Right lobe of liver (tissue), 6 donors: Measurements from ENCODE around the gene CENPB. TPM values are rescaled to one million over a fixed set of nuclear protein-coding genes. Genes with fewer than 3 reads are reported as not detected.

ENCODE experiments used
- ATAC-seq, 4 donors: fragments of 200-7000 bp; cut with Tn5 transposase; one replicate each; pipeline ENCODE4 v1.9.1; 2020; ENCODE audit warnings: mild to moderate bottlenecking in 4 of 4, moderate library complexity in 4 of 4
- DNase-seq, 3 donors: peaks; one replicate each; pipeline ENCODE4 v3.0.0-alpha.2; 2020
- H3K27ac ChIP-seq, 3 donors: fragments of 200-600 bp; one replicate each; pipeline ENCODE4 v1.8.0; 2022
- H3K27me3 ChIP-seq, 2 donors: fragments of 200-600 bp; one replicate each; pipeline ENCODE4 v1.8.0; 2022
- H3K36me3 ChIP-seq, 4 donors: fragments of 200-600 bp; sonication (generic) in 1 of 4; one replicate each; pipeline versions ENCODE4 v1.5.1 to v1.8.0; 2017 to 2022; ENCODE audit warnings: control low read depth in 1 of 4
- H3K4me1 ChIP-seq, 4 donors: fragments of 200-600 bp; sonication (generic) in 1 of 4; one replicate each; pipeline versions ENCODE4 v1.5.1 to v1.8.0; 2017 to 2022; ENCODE audit warnings: control low read depth in 1 of 4
- H3K4me3 ChIP-seq, 3 donors: fragments of 200-600 bp; one replicate each; pipeline ENCODE4 v1.8.0; 2022
- H3K9me3 ChIP-seq, 4 donors: fragments of 200-600 bp; sonication (generic) in 1 of 4; one replicate each; pipeline versions ENCODE4 v1.5.1 to v1.8.0; 2017 to 2022; ENCODE audit warnings: control low read depth in 1 of 4
- POLR2A ChIP-seq: fragments of 450-650 bp; IDR thresholded peaks from one replicate; pipeline ENCODE4 v1.6.1; 2017; ENCODE audit warnings: antibody characterized with exemption, mild to moderate bottlenecking
- WGBS: methylation state at CpG from one replicate; pipeline ENCODE4 v1.1.6; 2018; ENCODE audit warnings: low coverage, low lambda C conversion rate; ENCODE audit not compliant: insufficient coverage; ENCODE audit errors: missing lambda C conversion rate; 5-methylcytosine and 5-hydroxymethylcytosine counted together
- intact Hi-C, 2 donors: fragments of 100-400 bp; cut with DNase I; formaldehyde crosslinking; loops; one replicate each; pipeline versions ENCODE4 v1.11.2 to v1.14.1; 2022
- total RNA-seq, 6 experiments: library from RNA; depleted of rRNA in 2 of 6; stranded (reverse); fragments of >200 nt in 2 of 6; fragmentation: NEBNext Ultra II Directional in 3 of 6; extraction: Animal tissue kit (Norgen Biotek cat#: 25700) in 3 of 6; gene quantifications; one replicate each; pipeline versions ENCODE4 v1.1.0 to v1.2.4, GENCODE V29; 2016 to 2023
- TF ChIP-seq, protein P1 (sequence below), 4 donors: fragments of 200-600 bp in 3 of 4; fragments of 450-650 bp in 1 of 4; IDR thresholded peaks; one replicate each; pipeline versions ENCODE4 v1.5.1 to v1.8.0; 2016 to 2022; ENCODE audit warnings: antibody characterized with exemption in 4 of 4, mild to moderate bottlenecking in 2 of 4
- donor health status: DM: no; HTN: yes; CAD: no.
- donor health status: DM: no; HTN: no; CAD: no.
- donor health status: DM: no; HTN: no; CAD: no.
- donor health status: DM: no; HTN: yes; CAD: no.
- donor health status: DM: no; HTN: yes; CAD: no.

The CENPB gene
- total RNA-seq, 6 experiments from 2014 or later = 27.8 to 43.1 (median 31.6) TPM

DNA sequence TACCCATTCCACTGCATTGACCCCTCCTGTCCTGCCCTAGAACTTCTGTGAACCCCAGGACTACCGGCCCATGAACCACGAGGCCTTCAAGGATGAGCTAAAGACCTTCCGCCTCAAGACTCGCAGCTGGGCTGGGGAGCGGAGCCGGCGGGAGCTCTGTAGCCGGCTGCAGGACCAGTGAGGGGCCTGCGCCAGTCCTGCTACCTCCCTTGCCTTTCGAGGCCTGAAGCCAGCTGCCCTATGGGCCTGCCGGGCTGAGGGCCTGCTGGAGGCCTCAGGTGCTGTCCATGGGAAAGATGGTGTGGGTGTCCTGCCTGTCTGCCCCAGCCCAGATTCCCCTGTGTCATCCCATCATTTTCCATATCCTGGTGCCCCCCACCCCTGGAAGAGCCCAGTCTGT lies 18.2 kb upstream of the CENPB start:
- H3K4me1 ChIP-seq = peaks cover 0 to 48% (median 20%) of the 10 kb centered on the region in 4 donors
- no peak for ATAC-seq
- no peak overlapping the region for H3K4me3 ChIP-seq
- no peaks in the 10 kb centered on the region for H3K9me3 ChIP-seq
- WGBS = 96% methylated on average over 9 of the region's 11 CpGs
- intact Hi-C loops = no loop called here
- peaks cover 0 to 2% (median 0%) of the 10 kb centered on the region in 4 donors for H3K36me3 ChIP-seq
- TF ChIP-seq, protein P1, sequence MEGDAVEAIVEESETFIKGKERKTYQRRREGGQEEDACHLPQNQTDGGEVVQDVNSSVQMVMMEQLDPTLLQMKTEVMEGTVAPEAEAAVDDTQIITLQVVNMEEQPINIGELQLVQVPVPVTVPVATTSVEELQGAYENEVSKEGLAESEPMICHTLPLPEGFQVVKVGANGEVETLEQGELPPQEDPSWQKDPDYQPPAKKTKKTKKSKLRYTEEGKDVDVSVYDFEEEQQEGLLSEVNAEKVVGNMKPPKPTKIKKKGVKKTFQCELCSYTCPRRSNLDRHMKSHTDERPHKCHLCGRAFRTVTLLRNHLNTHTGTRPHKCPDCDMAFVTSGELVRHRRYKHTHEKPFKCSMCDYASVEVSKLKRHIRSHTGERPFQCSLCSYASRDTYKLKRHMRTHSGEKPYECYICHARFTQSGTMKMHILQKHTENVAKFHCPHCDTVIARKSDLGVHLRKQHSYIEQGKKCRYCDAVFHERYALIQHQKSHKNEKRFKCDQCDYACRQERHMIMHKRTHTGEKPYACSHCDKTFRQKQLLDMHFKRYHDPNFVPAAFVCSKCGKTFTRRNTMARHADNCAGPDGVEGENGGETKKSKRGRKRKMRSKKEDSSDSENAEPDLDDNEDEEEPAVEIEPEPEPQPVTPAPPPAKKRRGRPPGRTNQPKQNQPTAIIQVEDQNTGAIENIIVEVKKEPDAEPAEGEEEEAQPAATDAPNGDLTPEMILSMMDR (IDR thresholded peaks at IDR 0.05) = no peak
- TF ChIP-seq POLR2A = no peak
- no peak for DNase-seq
- no peaks in the 10 kb centered on the region for H3K27me3 ChIP-seq
- H3K27ac ChIP-seq = no peak overlapping the region

DNA sequence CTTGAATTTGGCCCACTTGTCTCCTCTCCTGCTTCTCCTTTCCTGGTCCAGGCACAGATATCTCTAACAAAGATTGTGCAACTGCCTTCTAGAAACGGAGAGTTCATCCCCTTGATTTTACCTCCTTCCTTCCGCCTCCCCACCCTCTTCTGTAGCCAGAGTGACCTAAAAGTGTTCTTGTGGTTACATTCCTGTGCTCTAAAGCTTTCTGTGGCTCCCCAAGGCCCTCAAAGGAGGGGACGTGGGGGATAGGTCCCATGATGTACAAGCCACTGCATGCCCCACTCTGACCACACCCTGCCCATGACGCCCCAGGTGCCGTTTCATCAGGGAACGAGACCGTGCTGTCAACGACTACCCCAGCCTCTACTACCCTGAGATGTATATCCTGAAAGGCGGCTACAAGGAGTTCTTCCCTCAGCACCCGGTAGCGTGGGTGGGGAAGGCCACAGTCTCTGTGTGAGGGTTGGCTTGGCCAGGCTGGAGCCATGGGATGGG lies 17.8 kb upstream of the CENPB start:
- ATAC-seq = no peak
- H3K36me3 ChIP-seq = peaks cover 0 to 2% (median 0%) of the 10 kb centered on the region in 4 donors
- no peak for TF ChIP-seq POLR2A
- TF ChIP-seq, protein P1 (IDR thresholded peaks at IDR 0.05) = no peak
- intact Hi-C loops = no loop called here
- H3K4me3 ChIP-seq = no peak overlapping the region
- H3K4me1 ChIP-seq = peaks cover 0 to 45% (median 20%) of the 10 kb centered on the region in 4 donors
- DNase-seq = no peak
- H3K27ac ChIP-seq = no peak overlapping the region
- H3K9me3 ChIP-seq = no peaks in the 10 kb centered on the region
- WGBS = 87% methylated on average over 7 of the region's 11 CpGs
- no peaks in the 10 kb centered on the region for H3K27me3 ChIP-seq

DNA sequence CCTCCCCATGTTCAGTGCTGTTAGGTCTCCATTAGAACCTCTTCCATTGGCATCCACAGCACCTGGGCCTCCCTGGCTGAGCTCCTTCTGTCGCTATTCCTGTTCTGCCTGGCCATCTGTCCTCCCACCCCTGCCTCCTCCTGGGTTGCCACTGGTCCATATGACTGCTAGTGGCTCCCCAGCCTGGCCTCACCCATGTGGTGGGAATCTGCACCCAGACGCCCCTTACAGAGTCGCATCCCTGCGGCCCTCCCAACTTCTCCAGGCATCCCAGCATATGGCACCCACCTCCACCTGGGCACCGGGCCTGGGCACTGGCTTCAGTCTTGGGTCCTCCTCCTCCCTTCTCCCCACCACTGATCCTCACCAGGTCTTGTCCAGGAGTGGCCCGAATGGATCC lies 17.3 kb upstream of the CENPB start:
- TF ChIP-seq POLR2A = no peak
- TF ChIP-seq, protein P1 (IDR thresholded peaks at IDR 0.05) = no peak
- intact Hi-C loops = no loop called here
- DNase-seq = no peak
- Histone ChIP-seq H3K27ac (peak overlapping the region in 1 of 3 donors; percentile 71), H3K36me3 (peaks cover 0 to 2% (median 0%) of the 10 kb centered on the region in 4 donors), H3K27me3 (no peaks in the 10 kb centered on the region), H3K4me1 (peaks cover 0 to 48% (median 21%) of the 10 kb centered on the region in 4 donors), H3K9me3 (no peaks in the 10 kb centered on the region), H3K4me3 (no peak overlapping the region)
- 92% methylated on average over 4 of the region's 6 CpGs for WGBS
- no peak for ATAC-seq

DNA sequence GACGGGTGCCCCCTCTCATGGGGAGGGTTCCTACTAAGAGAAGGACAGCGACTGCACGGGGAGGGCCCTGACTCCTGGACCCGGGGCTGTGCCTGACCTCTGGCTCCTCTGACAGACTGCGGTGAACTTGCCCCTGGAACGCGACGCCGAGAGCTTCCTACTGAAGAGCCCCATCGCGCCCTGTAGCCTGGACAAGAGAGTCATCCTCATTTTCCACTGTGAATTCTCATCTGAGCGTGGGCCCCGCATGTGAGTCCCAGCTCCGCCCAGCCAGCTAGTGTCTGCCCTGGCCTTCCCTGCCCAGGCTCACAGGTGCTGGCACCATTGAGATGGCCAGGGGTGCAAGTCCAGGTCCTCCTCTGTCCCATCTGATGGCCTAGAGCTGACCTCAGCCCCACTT lies 16.7 kb upstream of the CENPB start:
- H3K27ac ChIP-seq = peak overlapping the region; percentile 53 to 71 (median 60)
- H3K36me3 ChIP-seq = peaks cover 0 to 2% (median 0%) of the 10 kb centered on the region in 4 donors
- DNase-seq (no peak), ATAC-seq (no peak)
- intact Hi-C loops = no loop called here
- H3K4me3 ChIP-seq = no peak overlapping the region
- TF ChIP-seq, protein P1 (IDR thresholded peaks at IDR 0.05) = no peak
- TF ChIP-seq POLR2A = no peak
- 100% methylated on average over 1 of the region's 14 CpGs for WGBS
- no peaks in the 10 kb centered on the region for H3K9me3 ChIP-seq
- H3K27me3 ChIP-seq = no peaks in the 10 kb centered on the region
- peaks cover 0 to 48% (median 23%) of the 10 kb centered on the region in 4 donors for H3K4me1 ChIP-seq
